K562 (cell line): ENCODE measurements around the gene CBX4. TPM values are rescaled to one million over a fixed set of nuclear protein-coding genes. Genes with fewer than 3 reads are reported as not detected.

ENCODE experiments used
- ATAC-seq: fragments of 200-7000 bp; cut with Tn5 transposase; 3 replicates; pipeline ENCODE4 v1.9.1; 2020; ENCODE audit warnings: moderate library complexity
- BruUV-seq: library from RNA; stranded (reverse); fragments of 400-500 nt; replicated peaks from 2 replicates; lab custom pipeline; 2021; lab: Mats Ljungman, UMichigan
- CTCF ChIA-PET: fragments of 300-600 bp; formaldehyde crosslinking; extraction: SDS; loops from one replicate; lab custom pipeline; 2021; ENCODE audit warnings: low intra/inter-chr PET ratio; lab: Yijun Ruan, JAX
- POLR2A ChIA-PET: fragments of 300-600, 350-650 bp; sonication (Branson Sonifier 250); formaldehyde crosslinking; extraction: SDS; loops from one replicate; lab custom pipeline; 2021; ENCODE audit warnings: antibody characterized with exemption, inconsistent platforms; lab: Yijun Ruan, JAX
- DNase-seq, 4 experiments: peaks; one replicate each; pipeline versions ENCODE4 v3.0.0 to v3.0.0-alpha.2; 2011 to 2018; ENCODE audit warnings: low spot score in 3 of 4, mixed read lengths in 3 of 4; ENCODE audit errors: extremely low read depth in 1 of 4
- FAIRE-seq: peaks from 2 replicates; lab custom pipeline; 2011; peaks lifted over from hg19 to GRCh38; lab: Jason Lieb, UNC
- H2AFZ ChIP-seq: 2 replicates; pipeline ENCODE4 v1.6.0; 2011; ENCODE audit warnings: low read depth, low read length, control low read depth, inconsistent platforms
- H3K27ac ChIP-seq: fragments of 200-600 bp; 3 replicates; pipeline ENCODE4 v1.8.0; 2011; ENCODE audit warnings: low read depth, mild to moderate bottlenecking, control low read depth, inconsistent platforms, low read length, moderate library complexity, mixed read lengths; ENCODE audit errors: extremely low read depth
- H3K27me3 ChIP-seq, 2 experiments: fragments of 300-600 bp in 1 of 2; 2 replicates in 1 of 2; 3 replicates in 1 of 2; pipeline versions ENCODE4 v1.6.0 to v1.8.0; 2011; ENCODE audit warnings: inconsistent platforms in 2 of 2, low read length in 2 of 2, mild to moderate bottlenecking in 1 of 2, mixed read lengths in 1 of 2, moderate library complexity in 1 of 2; ENCODE audit not compliant: control insufficient read depth in 2 of 2, insufficient read depth in 2 of 2
- H3K36me3 ChIP-seq: fragments of 300-600 bp; 3 replicates; pipeline ENCODE4 v1.8.0; 2011; ENCODE audit warnings: mild to moderate bottlenecking, low read length, inconsistent platforms; ENCODE audit not compliant: control insufficient read depth, insufficient read depth
- H3K4me1 ChIP-seq, 2 experiments: fragments of 200-600 bp in 1 of 2; replicated peaks in 1 of 2; 2 replicates in 1 of 2; 3 replicates in 1 of 2; pipeline versions ENCODE4 v1.5.1 to v1.8.0; 2011; ENCODE audit warnings: inconsistent platforms in 2 of 2, low read length in 2 of 2, mild to moderate bottlenecking in 1 of 2, mixed read lengths in 1 of 2, moderate library complexity in 1 of 2; ENCODE audit not compliant: control insufficient read depth in 2 of 2, insufficient read depth in 2 of 2
- H3K4me2 ChIP-seq: 2 replicates; pipeline ENCODE4 v1.6.1; 2011; ENCODE audit warnings: low read length, control low read depth, inconsistent platforms, mixed read lengths; ENCODE audit not compliant: insufficient read depth
- H3K4me3 ChIP-seq: fragments of 200-600 bp; sonication (generic), shearing (Covaris generic); 2 replicates; pipeline ENCODE4 v1.5.1; 2016; ENCODE audit warnings: control low read depth, inconsistent platforms
- H3K79me2 ChIP-seq: fragments of 200-600 bp; 3 replicates; pipeline ENCODE4 v1.8.0; 2011; ENCODE audit warnings: low read length, inconsistent platforms; ENCODE audit not compliant: control insufficient read depth, insufficient read depth
- H3K9ac ChIP-seq, 2 experiments: 2 replicates each; pipeline versions ENCODE4 v1.6.0 to v1.6.1; 2011; ENCODE audit warnings: low read depth in 2 of 2, low read length in 2 of 2, control low read depth in 1 of 2, inconsistent platforms in 1 of 2, mild to moderate bottlenecking in 1 of 2, mixed read lengths in 1 of 2; ENCODE audit not compliant: insufficient read depth in 1 of 2
- H3K9me1 ChIP-seq: one replicate; pipeline ENCODE4 v1.6.0; 2011; ENCODE audit warnings: inconsistent platforms, mild to moderate bottlenecking, low read length, moderate library complexity; ENCODE audit not compliant: control insufficient read depth, insufficient read depth
- H3K9me3 ChIP-seq: replicated peaks from 2 replicates; pipeline ENCODE4 v1.5.1; 2011; ENCODE audit warnings: low read depth, low read length, inconsistent platforms; ENCODE audit not compliant: control insufficient read depth, insufficient read depth
- H4K20me1 ChIP-seq: replicated peaks from 2 replicates; pipeline ENCODE4 v1.6.1; 2011; ENCODE audit warnings: low read length, inconsistent platforms, mixed read lengths; ENCODE audit not compliant: control insufficient read depth, insufficient read depth
- XRCC3 ChIP-seq: fragments of 450-650 bp; IDR thresholded peaks from 2 replicates; pipeline ENCODE4 v1.6.1; 2017; ENCODE audit warnings: mild to moderate bottlenecking, moderate library complexity
- WGBS: fragments of 100-300 bp; shearing (Covaris generic); methylation state at CpG from one replicate; pipeline ENCODE4 v1.1.6; 2016; ENCODE audit warnings: low coverage, mixed read lengths; ENCODE audit not compliant: insufficient coverage; ENCODE audit errors: missing lambda C conversion rate; 5-methylcytosine and 5-hydroxymethylcytosine counted together
- in situ Hi-C: fragments of 300-500 bp; cut with MboI; formaldehyde crosslinking; loops from 4 replicates; pipeline ENCODE4 v1.15.0; 2018; ENCODE audit warnings: inconsistent platforms, mixed read lengths
- intact Hi-C: fragments of 100-400 bp; cut with micrococcal nuclease; formaldehyde crosslinking; loops from 2 replicates; pipeline ENCODE4 v1.14.2; 2022
- polyA plus RNA-seq, 8 experiments: library from polyadenylated mRNA; depleted of rRNA in 4 of 8; stranded (reverse) in 5 of 8; unstranded in 3 of 8; fragments of >200 nt; fragmentation: Nextera tagmentation in 2 of 8; fragmentation: Illumina TruSeq in 1 of 8; extraction: Ambion mirVana in 2 of 8; extraction: Trizol in 1 of 8; gene quantifications; 2 replicates each; pipeline versions ENCODE4 v1.2.1 to v1.2.3, GENCODE V29; 2011 to 2014; ENCODE audit warnings: inconsistent platforms in 1 of 8, missing spikeins in 1 of 8
- total RNA-seq, 7 experiments: library from RNA; depleted of rRNA in 6 of 7; stranded (reverse); fragments of >200 nt in 6 of 7; fragmentation: Illumina TruSeq in 2 of 7; extraction: Trizol in 2 of 7; gene quantifications; 2 replicates each; pipeline versions ENCODE4 v1.2.1 to v1.2.3, GENCODE V29; 2011 to 2021; ENCODE audit warnings: low replicate concordance in 1 of 7
- TF ChIP-seq, protein P1 (sequence below): fragments of 200-800 bp; sonication (Bioruptor generic); IDR thresholded peaks from 2 replicates; pipeline ENCODE4 v1.6.1; 2016; ENCODE audit warnings: missing genetic modification characterization, missing compliant biosample characterization
- TF ChIP-seq, protein P2 (sequence below): sonication (generic); formaldehyde crosslinking; IDR thresholded peaks from 2 replicates; pipeline ENCODE4 v1.8.1; 2023; ENCODE audit warnings: mild to moderate bottlenecking, missing genetic modification reagents

Gene CBX4
- total and polyA plus RNA-seq, 9 of the 15 experiments (the other 6 are each of a cell fraction or from before 2014, with no cell fraction given): 0.98 to 50.5 (median 10.0) TPM

DNA sequence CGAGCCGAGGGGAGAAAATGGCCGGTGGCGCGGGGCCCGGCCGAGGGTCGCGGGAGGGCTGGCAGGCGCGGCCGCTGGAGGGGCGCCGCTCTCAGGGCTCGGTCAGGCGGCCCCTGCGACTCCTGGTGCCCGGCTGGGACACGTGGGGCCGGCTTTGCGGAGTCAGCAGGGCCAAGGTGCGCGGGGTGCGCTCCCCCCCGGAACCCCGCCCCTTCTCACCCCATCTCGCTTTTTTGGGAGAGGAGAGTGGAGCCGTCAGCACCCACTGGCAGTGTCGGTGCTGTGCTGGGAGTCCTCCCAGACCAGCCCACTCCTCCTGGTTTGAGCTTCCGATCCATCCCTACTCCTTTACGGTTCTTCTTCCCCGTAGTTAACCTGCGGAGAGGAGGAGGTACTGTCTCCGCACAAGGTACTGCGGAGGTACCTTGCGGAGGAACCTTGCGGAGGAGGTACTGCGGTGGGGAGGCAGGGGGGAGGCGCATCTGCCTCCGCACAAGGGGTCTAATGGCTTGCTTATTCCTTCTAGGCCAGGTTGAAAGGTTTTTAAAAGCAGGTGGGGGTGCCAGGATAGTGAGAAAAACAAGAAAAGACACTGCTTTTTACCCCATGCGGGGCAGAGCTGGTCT lies 23.3 kb downstream of the CBX4 start:
- Histone ChIP-seq H3K9ac (no peak overlapping the region), H3K79me2 (no peaks in the 10 kb centered on the region), H3K27me3 (no peaks in the 10 kb centered on the region), H3K36me3 (no peaks in the 10 kb centered on the region), H3K9me1 (no peaks in the 10 kb centered on the region), H3K4me3 (no peak overlapping the region), H3K9me3 (no peaks in the 10 kb centered on the region), H2AFZ (no peak overlapping the region), H3K4me1 (peaks cover 40 to 72% of the 10 kb centered on the region in 2 experiments), H3K27ac (no peak overlapping the region), H3K4me2 (no peak overlapping the region), H4K20me1 (no peaks in the 10 kb centered on the region)
- ChIA-PET CTCF (no interaction called here), POLR2A (interaction anchor here (0.7 to 18.8 kb wide), 2 partner anchors 17 to 57 kb away, joined by 3 to 386 read pairs; partner anchors contain the start of gene CBX4)
- ATAC-seq (no peak), DNase-seq (no peak), FAIRE-seq (no peak)
- intact Hi-C loops (no loop called here), in situ Hi-C loops (no loop called here)
- no peak for TF ChIP-seq XRCC3
- TF ChIP-seq, protein P1, sequence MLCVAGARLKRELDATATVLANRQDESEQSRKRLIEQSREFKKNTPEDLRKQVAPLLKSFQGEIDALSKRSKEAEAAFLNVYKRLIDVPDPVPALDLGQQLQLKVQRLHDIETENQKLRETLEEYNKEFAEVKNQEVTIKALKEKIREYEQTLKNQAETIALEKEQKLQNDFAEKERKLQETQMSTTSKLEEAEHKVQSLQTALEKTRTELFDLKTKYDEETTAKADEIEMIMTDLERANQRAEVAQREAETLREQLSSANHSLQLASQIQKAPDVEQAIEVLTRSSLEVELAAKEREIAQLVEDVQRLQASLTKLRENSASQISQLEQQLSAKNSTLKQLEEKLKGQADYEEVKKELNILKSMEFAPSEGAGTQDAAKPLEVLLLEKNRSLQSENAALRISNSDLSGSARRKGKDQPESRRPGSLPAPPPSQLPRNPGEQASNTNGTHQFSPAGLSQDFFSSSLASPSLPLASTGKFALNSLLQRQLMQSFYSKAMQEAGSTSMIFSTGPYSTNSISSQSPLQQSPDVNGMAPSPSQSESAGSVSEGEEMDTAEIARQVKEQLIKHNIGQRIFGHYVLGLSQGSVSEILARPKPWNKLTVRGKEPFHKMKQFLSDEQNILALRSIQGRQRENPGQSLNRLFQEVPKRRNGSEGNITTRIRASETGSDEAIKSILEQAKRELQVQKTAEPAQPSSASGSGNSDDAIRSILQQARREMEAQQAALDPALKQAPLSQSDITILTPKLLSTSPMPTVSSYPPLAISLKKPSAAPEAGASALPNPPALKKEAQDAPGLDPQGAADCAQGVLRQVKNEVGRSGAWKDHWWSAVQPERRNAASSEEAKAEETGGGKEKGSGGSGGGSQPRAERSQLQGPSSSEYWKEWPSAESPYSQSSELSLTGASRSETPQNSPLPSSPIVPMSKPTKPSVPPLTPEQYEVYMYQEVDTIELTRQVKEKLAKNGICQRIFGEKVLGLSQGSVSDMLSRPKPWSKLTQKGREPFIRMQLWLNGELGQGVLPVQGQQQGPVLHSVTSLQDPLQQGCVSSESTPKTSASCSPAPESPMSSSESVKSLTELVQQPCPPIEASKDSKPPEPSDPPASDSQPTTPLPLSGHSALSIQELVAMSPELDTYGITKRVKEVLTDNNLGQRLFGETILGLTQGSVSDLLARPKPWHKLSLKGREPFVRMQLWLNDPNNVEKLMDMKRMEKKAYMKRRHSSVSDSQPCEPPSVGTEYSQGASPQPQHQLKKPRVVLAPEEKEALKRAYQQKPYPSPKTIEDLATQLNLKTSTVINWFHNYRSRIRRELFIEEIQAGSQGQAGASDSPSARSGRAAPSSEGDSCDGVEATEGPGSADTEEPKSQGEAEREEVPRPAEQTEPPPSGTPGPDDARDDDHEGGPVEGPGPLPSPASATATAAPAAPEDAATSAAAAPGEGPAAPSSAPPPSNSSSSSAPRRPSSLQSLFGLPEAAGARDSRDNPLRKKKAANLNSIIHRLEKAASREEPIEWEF: no peak
- TF ChIP-seq, protein P2, sequence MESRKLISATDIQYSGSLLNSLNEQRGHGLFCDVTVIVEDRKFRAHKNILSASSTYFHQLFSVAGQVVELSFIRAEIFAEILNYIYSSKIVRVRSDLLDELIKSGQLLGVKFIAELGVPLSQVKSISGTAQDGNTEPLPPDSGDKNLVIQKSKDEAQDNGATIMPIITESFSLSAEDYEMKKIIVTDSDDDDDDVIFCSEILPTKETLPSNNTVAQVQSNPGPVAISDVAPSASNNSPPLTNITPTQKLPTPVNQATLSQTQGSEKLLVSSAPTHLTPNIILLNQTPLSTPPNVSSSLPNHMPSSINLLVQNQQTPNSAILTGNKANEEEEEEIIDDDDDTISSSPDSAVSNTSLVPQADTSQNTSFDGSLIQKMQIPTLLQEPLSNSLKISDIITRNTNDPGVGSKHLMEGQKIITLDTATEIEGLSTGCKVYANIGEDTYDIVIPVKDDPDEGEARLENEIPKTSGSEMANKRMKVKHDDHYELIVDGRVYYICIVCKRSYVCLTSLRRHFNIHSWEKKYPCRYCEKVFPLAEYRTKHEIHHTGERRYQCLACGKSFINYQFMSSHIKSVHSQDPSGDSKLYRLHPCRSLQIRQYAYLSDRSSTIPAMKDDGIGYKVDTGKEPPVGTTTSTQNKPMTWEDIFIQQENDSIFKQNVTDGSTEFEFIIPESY (CRISPR knock-in tag): 0 out of 2 replicates have a peak, but pooled peaks have one; percentile 16
- no TSS peak for BruUV-seq
- WGBS: 84% methylated on average over 20 of the region's 41 CpGs
